AG20443 (cell line): ENCODE data around the gene BCL2L14.

Source experiments
- DNase-seq: peaks from one replicate; pipeline ENCODE4 v3.0.0; 2012; ENCODE audit warnings: low spot score, mixed read lengths

The BCL2L14 gene

DNA sequence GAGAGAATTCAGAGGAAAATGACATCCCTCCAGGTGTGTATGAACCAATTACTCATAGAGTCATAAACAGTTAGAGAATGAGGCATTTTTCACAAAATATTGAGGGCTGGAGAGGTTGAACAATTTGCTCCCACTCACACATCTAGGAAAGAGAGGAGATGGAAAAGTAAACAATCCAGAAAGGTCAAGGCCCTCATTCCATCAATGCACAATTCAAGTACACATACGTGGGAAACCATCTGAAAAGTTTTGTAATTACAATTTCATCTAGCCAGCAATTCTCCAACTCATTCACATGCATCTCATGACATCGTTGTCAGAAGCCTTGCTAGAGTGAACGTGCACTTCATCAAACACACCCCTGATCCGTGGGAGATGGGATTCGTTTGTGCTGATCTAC is 15.7 kb upstream of the BCL2L14 start:
- no peak for DNase-seq

DNA sequence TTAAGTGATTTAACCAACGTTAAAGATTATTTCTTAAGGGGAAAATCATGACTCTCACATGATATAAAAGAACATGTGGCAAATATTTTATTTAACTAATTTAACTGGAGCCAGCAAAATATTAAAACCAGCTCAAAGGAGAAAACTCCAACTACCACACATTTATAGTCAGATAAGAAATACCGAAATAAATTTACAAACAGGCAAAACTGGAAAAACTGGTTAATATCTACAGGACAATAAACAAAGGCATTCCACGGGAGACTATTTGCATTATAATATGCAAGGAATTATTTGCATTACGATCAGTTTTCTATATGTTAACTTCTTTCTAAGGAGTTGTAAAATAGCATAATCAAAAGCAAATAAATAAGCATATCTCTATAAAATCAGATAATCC is 13.8 kb upstream of the BCL2L14 start:
- no peak for DNase-seq

DNA sequence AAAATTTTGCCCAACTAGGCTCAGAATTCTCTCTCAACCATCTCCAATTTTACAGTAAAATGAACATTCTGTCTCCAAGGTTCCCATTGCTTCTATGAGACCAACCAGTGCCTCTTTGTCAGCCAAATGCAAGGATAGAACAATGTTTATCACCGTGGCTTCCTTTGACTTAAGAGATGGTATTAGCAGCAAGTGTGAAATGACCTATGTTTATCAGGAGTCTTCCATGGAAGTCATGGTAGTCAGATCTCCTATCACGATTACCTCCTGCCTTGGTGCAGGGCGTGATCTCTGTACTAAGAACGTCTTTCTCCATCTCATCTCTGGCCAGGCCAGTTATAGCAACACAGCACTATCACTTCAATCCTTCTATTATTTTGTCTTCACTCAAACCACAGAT is 6.1 kb upstream of the BCL2L14 start:
- DNase-seq, result no peak

DNA sequence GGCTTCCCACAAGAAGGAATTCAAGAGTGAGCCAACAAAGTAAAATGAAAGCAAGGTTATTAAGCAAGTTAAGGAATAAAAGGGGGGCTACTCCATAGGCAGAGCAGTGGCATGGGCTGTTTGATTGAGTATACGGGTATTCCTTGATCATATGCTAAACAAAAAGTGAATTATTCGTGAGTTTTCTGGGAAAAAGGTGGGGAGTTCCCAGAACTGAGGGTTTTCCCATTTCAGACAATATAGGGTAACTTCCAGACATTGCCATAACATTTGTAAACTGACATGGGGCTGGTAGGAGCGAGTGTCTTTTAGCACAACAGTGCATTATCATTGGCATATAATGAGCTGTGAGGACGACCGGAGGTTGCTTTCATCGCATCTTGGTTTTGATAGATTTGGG is 2.0 kb upstream of the BCL2L14 start:
- no peak for DNase-seq

DNA sequence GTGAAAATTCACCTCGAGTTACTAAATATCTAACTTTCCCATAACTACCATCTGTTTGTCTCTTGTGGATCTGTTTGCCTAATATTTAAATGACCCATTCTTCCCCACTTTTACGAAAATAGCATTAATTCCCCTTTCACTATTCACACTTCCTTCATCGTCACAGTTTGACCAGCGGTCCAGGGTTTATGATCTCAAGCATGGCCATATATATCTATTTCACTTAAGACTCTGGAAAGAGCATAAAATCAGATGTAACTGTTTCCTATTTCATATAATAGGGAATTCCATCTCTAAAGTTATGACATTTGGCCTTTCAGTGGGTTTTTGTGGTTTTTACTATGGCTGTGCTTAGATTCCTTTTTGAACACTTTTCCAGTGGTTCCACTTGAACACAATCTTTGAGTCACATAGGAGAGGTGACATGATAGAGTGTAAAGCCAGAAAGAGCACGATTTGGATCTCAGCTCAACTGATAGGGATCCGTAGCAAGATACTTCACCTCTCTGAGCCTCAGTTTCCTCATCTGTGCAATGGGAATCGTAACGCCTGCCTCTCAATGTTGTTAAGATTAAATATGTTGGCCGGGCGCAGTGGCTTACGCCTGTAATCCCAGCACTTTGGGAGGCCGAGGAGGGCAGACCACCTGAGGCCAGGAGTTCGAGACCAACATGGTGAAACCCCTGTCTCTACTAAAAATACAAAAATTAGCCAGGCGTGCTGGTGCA is 754 bp upstream of the BCL2L14 start:
- DNase-seq, result no peak

DNA sequence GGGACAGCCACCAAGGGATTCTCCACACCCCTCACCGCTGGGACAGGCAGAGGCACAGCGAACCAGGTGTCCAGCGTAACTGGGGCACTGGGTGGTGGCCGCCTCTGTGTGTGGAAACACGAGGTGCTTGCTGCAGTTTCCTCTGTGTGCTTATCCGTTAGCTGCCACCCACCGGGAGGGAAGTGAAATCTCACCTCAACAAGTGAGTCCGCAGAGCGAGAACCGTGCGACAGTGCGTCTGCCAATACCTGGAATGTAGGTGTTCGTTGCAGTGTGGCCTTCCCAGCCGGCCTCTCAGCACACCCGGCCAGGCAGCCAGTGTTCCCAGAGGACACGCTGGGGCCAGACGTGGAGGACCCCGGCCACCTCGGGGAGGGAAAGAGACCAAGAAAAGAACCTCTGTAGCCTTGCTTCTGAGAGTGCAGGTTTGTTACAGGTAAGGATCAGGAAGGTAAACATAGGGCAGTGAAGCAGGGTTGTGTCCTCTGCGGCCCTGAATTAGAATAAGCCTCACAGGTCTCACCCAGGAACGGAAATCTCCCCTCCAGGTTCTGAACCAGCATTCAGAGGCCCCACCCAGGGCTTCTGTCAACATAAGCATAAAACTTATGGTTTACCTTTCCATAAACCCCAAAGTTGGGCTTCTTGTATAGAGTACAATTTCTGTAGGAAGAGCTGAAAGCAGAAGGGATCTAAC is 1.5 kb downstream of the BCL2L14 start:
- no peak for DNase-seq

DNA sequence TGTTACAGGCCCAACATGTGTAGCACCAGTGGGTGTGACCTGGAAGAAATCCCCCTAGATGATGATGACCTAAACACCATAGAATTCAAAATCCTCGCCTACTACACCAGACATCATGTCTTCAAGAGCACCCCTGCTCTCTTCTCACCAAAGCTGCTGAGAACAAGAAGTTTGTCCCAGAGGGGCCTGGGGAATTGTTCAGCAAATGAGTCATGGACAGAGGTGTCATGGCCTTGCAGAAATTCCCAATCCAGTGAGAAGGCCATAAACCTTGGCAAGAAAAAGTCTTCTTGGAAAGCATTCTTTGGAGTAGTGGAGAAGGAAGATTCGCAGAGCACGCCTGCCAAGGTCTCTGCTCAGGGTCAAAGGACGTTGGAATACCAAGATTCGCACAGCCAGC is 8.6 kb downstream of the BCL2L14 start:
- DNase-seq, result peak; percentile 18

DNA sequence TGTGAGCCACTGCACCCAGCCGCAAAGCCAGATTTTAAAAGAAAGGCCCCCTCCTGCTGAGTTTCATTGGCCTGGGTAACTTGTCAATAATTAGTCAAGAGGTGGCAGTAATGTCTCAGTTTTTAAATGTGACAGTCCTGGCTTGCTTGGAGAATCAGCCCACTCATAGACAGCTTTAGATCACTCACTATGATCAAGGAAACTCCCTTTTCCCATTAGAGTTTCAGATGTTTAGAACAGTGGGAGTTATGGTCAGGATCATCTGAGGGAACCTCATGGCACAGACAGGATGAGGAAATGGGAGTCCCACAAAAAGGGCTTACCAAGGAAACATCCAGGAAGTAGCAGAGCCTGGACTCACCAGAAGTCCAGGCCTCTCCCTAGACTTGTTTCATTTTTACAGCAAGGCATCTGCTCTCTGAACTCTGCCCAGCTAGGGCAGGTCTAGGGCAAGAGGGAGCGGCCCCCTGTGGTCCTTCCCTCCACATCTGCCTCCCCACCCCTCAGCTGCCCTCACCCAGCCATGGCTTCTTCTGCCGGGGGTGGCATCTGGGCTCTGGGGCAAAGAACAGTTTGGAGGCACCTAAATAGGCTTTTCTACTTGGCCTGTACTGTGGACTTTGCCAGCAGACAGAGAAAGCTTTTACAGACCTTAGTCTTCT is 11.2 kb downstream of the BCL2L14 start:
- peak; percentile 74 for DNase-seq

DNA sequence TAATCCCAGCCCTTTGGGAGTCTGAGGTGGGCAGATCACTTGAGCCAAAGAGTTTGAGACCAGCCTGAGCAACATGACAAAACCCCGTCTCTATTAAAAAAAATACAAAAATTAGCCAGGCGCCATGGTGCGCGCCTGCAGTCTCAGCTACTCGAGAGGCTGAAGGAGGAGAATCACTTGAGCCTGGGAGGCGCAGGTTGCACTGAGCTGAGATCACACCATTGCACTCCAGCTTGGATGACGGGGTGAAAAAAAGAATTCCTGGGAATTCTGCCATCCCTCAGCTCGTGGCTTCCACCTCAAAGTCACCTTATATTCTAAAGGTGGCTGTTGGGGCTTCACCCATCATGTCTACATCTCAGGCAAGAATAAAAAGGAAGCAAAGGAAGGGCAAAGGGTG is 12.9 kb downstream of the BCL2L14 start:
- DNase-seq, result no peak

DNA sequence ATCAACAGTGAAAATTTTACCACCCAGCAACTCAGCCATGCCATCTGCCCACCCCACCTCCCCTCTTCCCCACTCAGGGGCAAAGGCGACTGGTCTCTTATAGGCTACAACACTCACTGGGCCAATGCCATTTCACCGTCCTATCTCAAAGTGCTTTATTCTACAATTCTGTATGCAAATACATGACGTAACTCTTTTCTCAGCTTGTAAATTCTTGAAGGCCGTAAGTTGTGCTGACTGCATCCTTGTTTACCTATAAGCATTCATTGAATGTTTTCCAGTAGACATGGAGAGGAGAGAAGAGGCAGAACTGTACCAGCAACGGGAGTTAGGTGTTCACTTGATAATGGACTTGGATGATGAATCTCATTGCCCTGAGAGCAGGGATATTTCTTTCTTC is 15.6 kb downstream of the BCL2L14 start:
- no peak for DNase-seq

DNA sequence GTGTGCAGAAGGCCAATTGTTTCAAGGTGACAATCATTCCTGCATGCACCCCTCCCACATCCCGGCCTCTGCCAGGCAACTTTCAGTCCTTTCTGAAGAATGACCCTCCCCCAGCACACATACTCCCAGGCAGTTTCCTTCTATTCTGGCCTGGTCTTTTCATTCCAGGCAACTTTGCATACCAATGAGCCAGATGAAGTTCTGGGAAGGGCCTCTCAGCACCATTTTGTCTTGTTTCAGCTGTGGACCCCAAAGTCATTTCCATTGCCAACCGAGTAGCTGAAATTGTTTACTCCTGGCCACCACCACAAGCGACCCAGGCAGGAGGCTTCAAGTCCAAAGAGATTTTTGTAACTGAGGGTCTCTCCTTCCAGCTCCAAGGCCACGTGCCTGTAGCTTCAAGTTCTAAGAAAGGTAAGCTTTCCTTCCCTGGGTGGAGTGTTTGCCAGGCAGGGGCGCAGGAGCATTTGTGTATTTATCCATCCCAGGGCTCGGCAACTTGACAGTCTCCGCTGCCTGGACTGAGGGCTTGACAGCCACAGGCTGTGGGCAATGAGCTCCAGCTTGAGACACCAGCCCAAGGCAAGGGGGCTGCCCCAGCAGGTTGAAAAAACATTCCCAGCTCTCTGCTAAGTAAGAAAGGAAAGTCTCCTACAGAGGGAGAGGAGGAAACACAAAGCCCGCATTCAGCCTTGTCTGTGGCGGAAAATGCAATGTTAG is 16.4 kb downstream of the BCL2L14 start:
- no peak for DNase-seq

DNA sequence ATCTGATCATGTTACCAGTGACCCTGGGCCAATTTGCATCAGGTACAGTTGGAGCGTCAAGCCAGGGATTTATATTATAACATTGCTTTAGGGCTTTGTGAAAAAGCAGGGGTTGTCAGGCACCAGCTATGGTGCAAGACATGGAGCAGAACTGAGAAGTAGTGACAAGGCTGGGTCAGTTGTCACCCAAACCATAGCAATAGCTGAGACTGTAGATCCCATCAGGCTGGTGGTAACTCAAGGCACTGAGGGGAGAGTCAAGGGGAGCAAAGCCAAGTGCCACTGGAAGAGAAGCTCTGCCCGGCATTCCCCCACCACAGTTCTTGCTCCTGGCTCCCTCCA is 16.9 kb downstream of the BCL2L14 start:
- DNase-seq, result no peak

DNA sequence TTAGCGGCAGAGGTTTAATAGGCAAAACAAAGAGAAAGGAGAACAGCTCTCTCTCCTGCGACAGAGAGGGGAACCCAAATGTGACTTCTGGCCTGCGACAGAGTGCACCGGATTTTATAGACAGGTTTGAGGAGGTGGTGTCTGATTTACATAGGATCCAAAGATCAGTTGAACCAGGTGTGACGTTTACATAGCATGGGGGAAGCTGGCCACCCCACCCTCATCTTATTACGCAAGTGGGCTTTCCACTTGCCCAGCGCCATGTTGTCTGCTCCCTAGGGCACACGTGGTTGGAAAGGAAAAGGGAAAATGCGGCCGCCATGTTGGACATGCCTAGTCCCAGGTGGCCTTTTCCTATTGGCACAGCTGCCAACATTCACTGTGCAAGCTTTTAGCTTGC is 17.4 kb downstream of the BCL2L14 start:
- DNase-seq, result no peak

DNA sequence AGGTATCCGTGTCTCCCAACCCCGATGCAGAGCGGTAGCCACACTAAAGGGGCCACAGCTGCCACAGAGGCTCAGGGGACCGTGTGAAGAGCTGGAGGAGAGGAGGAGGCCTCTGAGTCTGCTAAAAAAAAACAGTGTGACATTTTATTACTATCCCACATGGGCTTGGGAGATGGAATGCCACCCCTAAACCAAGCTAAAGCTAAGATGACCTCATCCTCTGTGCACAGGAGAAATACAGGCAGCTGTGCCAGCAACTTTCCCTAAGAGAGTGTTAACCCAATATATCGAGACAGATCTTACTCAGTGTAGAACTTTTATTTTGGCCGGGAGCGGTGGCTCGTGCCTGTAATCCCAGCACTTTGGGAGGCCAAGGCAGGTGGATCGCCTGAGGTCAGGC is 18.0 kb downstream of the BCL2L14 start:
- no peak for DNase-seq

DNA sequence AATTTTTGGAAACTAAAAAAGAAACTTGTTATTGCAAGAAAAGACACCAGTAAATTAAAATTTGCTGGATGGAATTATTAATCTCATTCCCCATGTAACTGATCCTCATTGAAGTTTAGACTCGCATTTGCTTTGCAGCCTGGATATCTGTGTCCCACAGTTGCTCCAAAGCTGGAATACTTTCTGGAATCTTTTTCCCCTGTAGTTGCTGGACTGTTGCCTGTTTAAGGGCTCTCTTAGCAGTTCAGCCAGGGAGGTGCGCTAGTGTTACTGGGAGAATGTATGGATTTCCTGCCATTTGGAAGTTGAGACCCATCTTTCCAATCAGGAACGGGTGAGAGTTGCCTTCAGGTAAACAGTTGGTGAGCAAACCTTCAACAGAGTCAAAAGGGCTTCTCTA is 20.3 kb downstream of the BCL2L14 start:
- no peak for DNase-seq

DNA sequence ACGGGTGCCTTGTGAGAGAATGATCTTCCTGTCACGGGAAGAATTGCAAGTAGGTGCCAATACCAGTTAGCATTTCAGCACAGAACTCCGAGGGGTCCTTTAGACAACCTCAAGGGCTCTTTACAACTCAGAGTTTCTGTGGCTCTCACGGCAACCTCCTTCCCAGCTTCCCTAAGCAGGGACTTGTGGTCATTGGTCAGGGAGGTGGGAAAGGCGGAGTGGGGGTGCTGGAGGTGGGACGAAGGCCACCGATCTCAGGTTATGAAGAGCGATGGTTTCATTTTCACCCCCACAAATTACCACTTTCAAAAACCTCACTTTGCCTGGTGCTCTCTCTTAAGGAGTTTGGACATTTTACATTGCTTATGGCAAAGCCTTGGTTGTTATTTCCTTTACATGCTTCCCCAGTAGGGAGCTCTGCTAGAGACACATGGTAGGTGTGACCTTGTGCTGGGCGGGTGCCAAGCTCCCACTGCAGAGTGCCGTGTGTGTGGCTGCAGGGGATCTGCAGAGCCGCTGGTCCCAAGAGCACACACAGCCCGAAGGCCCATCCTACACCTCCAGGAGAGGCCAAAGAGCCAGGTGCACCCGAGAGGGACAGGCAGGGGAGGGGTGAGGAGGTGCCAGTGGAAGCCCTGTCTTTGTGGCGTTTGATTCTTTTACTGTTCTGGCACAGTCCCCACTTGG is 21.4 kb downstream of the BCL2L14 start:
- no peak for DNase-seq

DNA sequence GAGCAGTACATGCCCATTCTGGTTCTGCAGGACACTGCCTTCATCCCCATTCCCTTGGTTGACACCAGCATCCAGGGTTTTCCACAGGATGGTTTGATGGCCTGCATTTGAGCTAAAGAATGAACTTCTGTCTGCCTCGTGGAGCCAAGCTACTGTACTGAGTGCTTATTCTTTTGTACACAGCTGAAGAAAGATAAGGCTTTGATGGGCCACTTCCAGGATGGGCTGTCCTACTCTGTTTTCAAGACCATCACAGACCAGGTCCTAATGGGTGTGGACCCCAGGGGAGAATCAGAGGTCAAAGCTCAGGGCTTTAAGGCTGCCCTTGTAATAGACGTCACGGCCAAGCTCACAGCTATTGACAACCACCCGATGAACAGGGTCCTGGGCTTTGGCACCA is 23.7 kb downstream of the BCL2L14 start:
- DNase-seq, result no peak

DNA sequence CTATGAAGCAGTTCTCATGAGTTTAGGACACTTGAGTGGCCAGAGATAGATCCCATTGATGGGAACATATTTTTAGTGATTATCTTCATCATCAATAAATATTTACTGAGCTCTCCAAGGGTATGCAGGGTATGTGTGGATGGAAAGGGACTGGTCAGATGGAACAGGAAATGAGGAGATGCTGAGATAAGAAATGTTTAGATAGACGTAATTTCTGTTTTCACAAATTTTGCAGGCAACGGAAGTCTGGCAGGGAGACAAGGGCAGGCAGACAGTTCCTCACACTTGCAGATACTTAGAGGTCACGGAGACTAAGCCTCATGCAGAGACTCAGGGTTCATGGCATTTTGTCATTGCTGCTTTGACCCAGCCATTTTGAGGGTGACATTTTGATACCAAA is 24.3 kb downstream of the BCL2L14 start:
- DNase-seq, result no peak

DNA sequence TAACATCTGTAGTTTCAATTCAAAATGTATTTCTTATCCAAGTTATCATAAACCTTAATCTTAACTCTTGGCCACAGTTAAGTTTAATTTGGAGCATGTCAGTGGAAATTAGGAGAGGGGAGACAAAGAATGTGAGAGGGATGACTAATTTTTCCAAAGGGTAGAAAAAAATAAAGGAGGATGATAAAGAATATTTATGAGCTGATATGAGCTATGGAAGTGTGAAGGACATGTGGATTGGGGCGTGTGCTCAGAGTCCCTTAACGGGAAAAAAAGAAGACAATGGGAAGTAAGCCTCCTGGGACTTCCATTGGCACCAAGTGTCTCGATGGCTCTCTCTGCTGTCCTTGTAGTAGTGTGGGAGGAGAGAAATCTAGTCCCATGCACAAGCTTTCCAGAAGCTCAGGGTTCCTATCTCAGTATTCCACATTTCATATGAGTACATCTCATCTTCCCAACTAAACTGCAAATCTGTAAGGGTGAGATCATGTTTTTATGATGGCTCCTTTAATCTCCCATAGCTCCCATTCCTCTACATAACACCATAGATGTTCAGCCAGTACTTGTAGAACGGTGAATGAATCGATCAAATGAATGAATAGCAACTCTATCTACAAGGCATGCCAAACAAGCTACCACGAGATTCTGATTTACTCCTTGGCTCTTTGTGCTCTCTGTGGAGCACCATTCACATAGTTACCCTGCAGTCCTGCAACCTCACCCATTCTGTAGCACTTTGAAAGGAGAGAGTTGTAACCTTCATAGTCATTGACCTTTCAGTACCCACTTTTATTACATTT is 27.4 kb downstream of the BCL2L14 start:
- DNase-seq, result no peak

DNA sequence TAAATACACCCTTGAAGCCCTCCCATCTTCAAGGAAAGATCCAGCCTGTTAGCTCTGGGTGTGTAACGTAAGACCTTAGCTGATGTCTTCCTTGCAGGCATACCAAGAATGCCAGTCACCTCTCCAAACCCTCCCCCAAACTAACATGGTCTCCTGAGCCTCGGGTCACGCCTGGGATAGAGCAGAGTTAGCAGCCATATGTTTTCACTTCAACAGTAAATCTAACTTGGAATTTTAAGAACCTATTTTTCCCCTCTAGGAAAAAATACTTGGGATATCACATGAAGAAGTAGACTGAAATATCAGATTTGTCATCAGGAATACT is 27.9 kb downstream of the BCL2L14 start:
- no peak for DNase-seq

DNA sequence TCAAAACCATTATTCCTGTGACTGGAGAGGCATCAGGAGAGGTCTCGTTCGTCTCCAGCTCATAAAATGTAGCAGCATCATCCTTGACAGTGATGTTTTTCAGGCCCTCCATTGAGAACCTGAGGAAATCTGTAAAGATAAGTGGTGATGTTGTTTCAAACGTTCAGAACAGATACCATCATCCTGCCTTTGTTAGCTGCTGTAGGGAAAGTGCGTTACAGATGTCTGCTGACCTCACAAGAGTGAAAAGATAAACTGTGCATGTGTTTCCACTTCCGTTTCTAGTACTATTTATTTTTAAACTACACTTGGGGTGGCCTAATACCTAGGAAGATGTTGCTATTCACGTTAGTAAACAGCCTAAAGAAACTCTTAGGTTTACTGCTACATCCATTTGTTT is 28.4 kb downstream of the BCL2L14 start:
- no peak for DNase-seq

DNA sequence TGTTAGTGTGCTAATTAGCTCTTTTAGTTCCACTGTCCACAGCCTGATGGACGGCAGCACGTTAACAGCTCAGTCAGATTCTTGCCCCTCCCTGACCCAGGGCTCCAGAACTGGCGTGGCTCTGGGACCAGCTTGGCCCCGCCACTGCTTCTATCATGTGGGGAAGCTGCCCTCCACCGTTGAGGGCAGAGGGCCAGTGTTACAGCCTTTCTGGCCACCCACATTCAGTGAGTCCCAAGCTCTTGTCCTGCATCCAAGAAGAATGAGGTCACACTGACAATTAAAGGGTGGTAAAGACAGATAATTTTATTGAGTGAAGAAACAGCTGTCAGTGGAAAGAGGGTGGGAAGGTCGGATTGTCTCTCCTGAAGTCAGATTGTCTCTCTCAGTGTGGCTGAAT is 36.9 kb downstream of the BCL2L14 start:
- DNase-seq, result no peak
